Thymus (tissue), 11 donors: ENCODE measurements around the gene SLC25A43. TPM values are rescaled to one million over a fixed set of nuclear protein-coding genes. Genes with fewer than 3 reads are reported as not detected.
"Not testable (repeated sequence)": the region's sequence is repeated elsewhere in the genome, so short reads cannot be mapped to it uniquely, and the experiment has no call there.

Source experiments
- DNase-seq, 9 donors: peaks; one replicate each; pipeline ENCODE4 v3.0.0-alpha.2; 2013; ENCODE audit warnings: low spot score in 9 of 9, low read depth in 6 of 9, missing footprints in 1 of 9
- H3K27ac ChIP-seq, 2 donors: one replicate each; pipeline ENCODE4 v1.5.1; 2013; ENCODE audit warnings: control low read depth in 1 of 2, low read depth in 1 of 2, low read length in 1 of 2, mild to moderate bottlenecking in 1 of 2, moderate library complexity in 1 of 2
- H3K27me3 ChIP-seq, 2 donors: one replicate each; pipeline ENCODE4 v1.5.1; 2013; ENCODE audit warnings: low read length in 1 of 2; ENCODE audit not compliant: control insufficient read depth in 2 of 2, insufficient read depth in 1 of 2
- H3K36me3 ChIP-seq, 2 donors: one replicate each; pipeline ENCODE4 v1.5.1; 2013; ENCODE audit warnings: low read length in 1 of 2, mild to moderate bottlenecking in 1 of 2, moderate library complexity in 1 of 2; ENCODE audit not compliant: control insufficient read depth in 2 of 2, insufficient read depth in 2 of 2
- H3K4me1 ChIP-seq, 2 donors: one replicate each; pipeline ENCODE4 v1.5.1; 2013; ENCODE audit warnings: low read length in 2 of 2; ENCODE audit not compliant: control insufficient read depth in 2 of 2, insufficient read depth in 2 of 2
- H3K4me3 ChIP-seq, 2 donors: one replicate each; pipeline ENCODE4 v1.5.1; 2013; ENCODE audit warnings: low read length in 2 of 2, control low read depth in 1 of 2, mild to moderate bottlenecking in 1 of 2
- H3K9me3 ChIP-seq, 2 donors: one replicate each; pipeline ENCODE4 v1.5.1; 2013; ENCODE audit warnings: low read length in 1 of 2, mild to moderate bottlenecking in 1 of 2; ENCODE audit not compliant: control insufficient read depth in 2 of 2, insufficient read depth in 1 of 2
- WGBS: extraction: QIAGEN DNeasy Blood & Tissue Kit; methylation state at CpG from one replicate; pipeline ENCODE4 v1.1.7; 2013; 5-methylcytosine and 5-hydroxymethylcytosine counted together
- polyA plus RNA-seq: library from polyadenylated mRNA; stranded (reverse); fragments of 200-250 nt; gene quantifications from one replicate; pipeline ENCODE4 v1.2.3, GENCODE V29; 2013
- total RNA-seq: library from RNA; stranded (reverse); fragments of 120-200 nt; gene quantifications from one replicate; pipeline ENCODE4 v1.2.4, GENCODE V29; 2013
- donor health status: healthy.

SLC25A43 gene
- total and polyA plus RNA-seq, 2 donors = 3.3 to 8.3 TPM

- DNase-seq = no peak
- no peaks in the 10 kb centered on the region for H3K9me3 ChIP-seq
- no peak overlapping the region for H3K4me3 ChIP-seq
- WGBS = 96% methylated on average over 5 of the region's 5 CpGs
- H3K27me3 ChIP-seq = no peaks in the 10 kb centered on the region
- no peaks in the 10 kb centered on the region for H3K4me1 ChIP-seq
- H3K27ac ChIP-seq = no peak overlapping the region
- no peaks in the 10 kb centered on the region for H3K36me3 ChIP-seq
These were observed 22.8 kb upstream of the SLC25A43 start for GRCh38 chrX:119376312-119376711.

GRCh38 chrX:119381349-119381944 is 17.7 kb upstream of the SLC25A43 start:
- Histone ChIP-seq H3K36me3 (no peaks in the 10 kb centered on the region), H3K27me3 (no peaks in the 10 kb centered on the region), H3K4me3 (no peak overlapping the region), H3K27ac (no peak overlapping the region), H3K9me3 (no peaks in the 10 kb centered on the region), H3K4me1 (no peaks in the 10 kb centered on the region)
- WGBS = 75% methylated on average over 1 of the region's 1 CpG
- DNase-seq = no peak

- H3K4me3 ChIP-seq = no peak overlapping the region
- no peak for DNase-seq
- no peaks in the 10 kb centered on the region for H3K36me3 ChIP-seq
- H3K27ac ChIP-seq = no peak overlapping the region
- H3K9me3 ChIP-seq = no peaks in the 10 kb centered on the region
- H3K27me3 ChIP-seq = no peaks in the 10 kb centered on the region
- H3K4me1 ChIP-seq = no peaks in the 10 kb centered on the region
These were observed 16.5 kb upstream of the SLC25A43 start for GRCh38 chrX:119382606-119383005.

- 97% methylated on average over 3 of the region's 4 CpGs for WGBS
- not testable (repeated sequence) for DNase-seq, H3K9me3 ChIP-seq
These were observed 12.5 kb upstream of the SLC25A43 start for GRCh38 chrX:119386685-119387084.

GRCh38 chrX:119387426-119387825 is 11.7 kb upstream of the SLC25A43 start:
- not testable (repeated sequence) for H3K27me3 ChIP-seq, DNase-seq, H3K4me3 ChIP-seq, H3K9me3 ChIP-seq, H3K4me1 ChIP-seq, H3K36me3 ChIP-seq, H3K27ac ChIP-seq
- 94% methylated on average over 19 of the region's 20 CpGs for WGBS

More at GRCh38 chrX:119386685-119387084, 12.5 kb upstream of the SLC25A43 start:
- H3K27me3 ChIP-seq, H3K4me1 ChIP-seq, H3K4me3 ChIP-seq, H3K27ac ChIP-seq, H3K36me3 ChIP-seq: not testable (repeated sequence)

- H3K36me3 ChIP-seq = no peaks in the 10 kb centered on the region
- H3K9me3 ChIP-seq = no peaks in the 10 kb centered on the region
- H3K4me1 ChIP-seq = no peaks in the 10 kb centered on the region
- DNase-seq = no peak
- WGBS = 93% methylated on average over 4 of the region's 4 CpGs
- H3K27me3 ChIP-seq = no peaks in the 10 kb centered on the region
- no peak overlapping the region for H3K4me3 ChIP-seq
- no peak overlapping the region for H3K27ac ChIP-seq
These were observed 9.9 kb upstream of the SLC25A43 start for GRCh38 chrX:119389214-119389613.

- 91% methylated on average over 7 of the region's 7 CpGs for WGBS
- H3K36me3 ChIP-seq = no peaks in the 10 kb centered on the region
- no peak overlapping the region for H3K4me3 ChIP-seq
- no peaks in the 10 kb centered on the region for H3K27me3 ChIP-seq
- H3K27ac ChIP-seq = no peak overlapping the region
- no peak for DNase-seq
- H3K9me3 ChIP-seq = no peaks in the 10 kb centered on the region
- no peaks in the 10 kb centered on the region for H3K4me1 ChIP-seq
These were observed 9.2 kb upstream of the SLC25A43 start for GRCh38 chrX:119389871-119390501.

GRCh38 chrX:119391279-119391678 is 7.9 kb upstream of the SLC25A43 start:
- no peaks in the 10 kb centered on the region for H3K9me3 ChIP-seq
- WGBS = 76% methylated on average over 8 of the region's 8 CpGs
- H3K4me3 ChIP-seq = no peak overlapping the region
- H3K4me1 ChIP-seq = no peaks in the 10 kb centered on the region
- no peaks in the 10 kb centered on the region for H3K27me3 ChIP-seq
- H3K36me3 ChIP-seq = no peaks in the 10 kb centered on the region
- no peak for DNase-seq
- no peak overlapping the region for H3K27ac ChIP-seq

GRCh38 chrX:119393144-119393543 is 6.0 kb upstream of the SLC25A43 start:
- 98% methylated on average over 2 of the region's 2 CpGs for WGBS
- H3K36me3 ChIP-seq = no peaks in the 10 kb centered on the region

More at GRCh38 chrX:119393144-119393543, 6.0 kb upstream of the SLC25A43 start:
- no peaks in the 10 kb centered on the region for H3K9me3 ChIP-seq
- no peaks in the 10 kb centered on the region for H3K4me1 ChIP-seq
- H3K4me3 ChIP-seq = no peak overlapping the region
- DNase-seq = no peak
- H3K27me3 ChIP-seq = no peaks in the 10 kb centered on the region
- no peak overlapping the region for H3K27ac ChIP-seq
